ENCODE measurements around the gene PNMA5. TPM values are rescaled to one million over a fixed set of nuclear protein-coding genes. Genes with fewer than 3 reads are reported as not detected.
"Not testable (repeated sequence)": the region's sequence is repeated elsewhere in the genome, so short reads cannot be mapped to it uniquely, and the experiment has no call there.

Gene PNMA5
- total RNA-seq, 2 experiments from 2014 or later, result 0.20 TPM; not detected in 1

DNA sequence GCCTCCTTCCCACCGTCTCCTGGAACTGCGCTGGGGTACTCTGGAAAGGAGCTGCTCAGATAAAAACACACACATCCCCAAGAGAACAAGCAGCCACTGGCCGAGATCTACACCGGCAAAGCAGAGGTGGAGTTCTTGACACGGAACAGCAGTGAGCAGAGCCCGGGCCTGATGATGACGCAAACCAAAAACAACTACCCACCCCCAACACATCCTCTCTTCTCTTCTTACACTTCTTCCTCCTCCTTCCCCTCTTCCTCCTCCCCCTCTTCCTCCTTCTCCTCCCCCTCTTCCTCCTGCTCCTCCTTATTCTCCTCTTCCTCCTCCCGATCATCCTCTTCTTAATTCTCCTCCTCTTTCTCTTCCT, 4.6 kb downstream of the PNMA5 start:
- Histone ChIP-seq H3K27me3 (ENCODE audit: control insufficient read depth in 1 of 2, insufficient read depth in 2 of 2, low read length in 2 of 2) (no peaks in the 10 kb centered on the region), H3K36me3 (ENCODE audit: insufficient read depth, low read length) (no peaks in the 10 kb centered on the region), H3K9me3 (ENCODE audit: control insufficient read depth in 1 of 2, insufficient read depth in 1 of 2, low read length in 2 of 2) (no peaks in the 10 kb centered on the region), H3K4me1 (ENCODE audit: insufficient read depth, low read length) (peaks cover 29% of the 10 kb centered on the region), H3K4me3 (ENCODE audit: low read length) (peak overlapping the region; percentile 33), H3K27ac (ENCODE audit: low read depth in 1 of 2, low read length in 2 of 2) (no peak overlapping the region)
- DNase-seq (peak in 4 of 14 experiments; percentile 1 to 44 (median 24)), ATAC-seq (ENCODE audit: poor library complexity) (peak; percentile 46)
- no peaks in the 10 kb centered on the region for H3K36me3 Mint-ChIP-seq (ENCODE audit: low read depth)
- ChIA-PET POLR2A (no interaction called here), CTCF (no interaction called here)
- no peak overlapping the region for H3K27ac Mint-ChIP-seq
- no peaks in the 10 kb centered on the region for H3K27me3 Mint-ChIP-seq
- no peak overlapping the region for H3K4me3 Mint-ChIP-seq
- no peak for TF ChIP-seq CTCF (IDR thresholded peaks at IDR 0.05)
- intact Hi-C loops (cut with DNase I, micrococcal nuclease), result no loop called here
- H3K4me1 Mint-ChIP-seq (ENCODE audit: low read depth), result no peaks in the 10 kb centered on the region
- H3K9me3 Mint-ChIP-seq, result no peaks in the 10 kb centered on the region

DNA sequence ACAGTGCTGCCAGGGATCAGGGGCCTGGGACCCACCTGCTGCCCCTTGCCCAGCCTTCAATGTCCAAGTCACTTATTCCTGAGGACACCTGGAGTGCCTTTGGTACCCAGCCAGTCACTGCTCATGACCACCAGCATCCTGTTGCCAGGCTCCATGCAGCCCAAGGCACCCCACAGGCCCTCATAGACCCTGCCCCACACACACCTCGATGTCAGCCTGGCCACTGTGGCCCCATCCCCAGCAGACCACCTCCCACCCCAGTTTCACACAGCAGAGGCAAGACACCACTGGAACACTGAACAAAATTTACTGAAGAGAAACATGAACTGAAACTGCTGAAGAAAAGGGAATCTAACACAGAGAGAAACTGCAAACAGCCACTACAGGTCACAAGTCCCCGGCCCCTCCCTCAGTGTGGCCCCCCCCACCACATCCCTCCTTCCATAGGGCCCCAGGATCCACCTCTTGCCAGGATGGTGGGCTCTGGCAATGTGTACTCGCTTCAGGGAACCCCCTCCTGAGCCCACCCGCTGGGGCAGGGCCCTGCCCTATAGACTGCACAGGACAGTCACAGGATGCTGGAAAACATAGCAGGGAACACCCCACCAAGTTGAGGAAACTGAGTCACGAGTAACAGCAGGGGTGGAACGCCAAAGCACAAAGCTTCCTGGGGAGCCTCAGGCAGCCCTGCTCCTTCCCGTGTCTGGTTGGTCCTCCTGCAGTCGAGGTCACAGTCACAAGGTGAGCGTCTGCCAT, 5.2 kb downstream of the PNMA5 start:
- Histone ChIP-seq H3K27me3 (ENCODE audit: control insufficient read depth in 1 of 2, insufficient read depth in 2 of 2, low read length in 2 of 2) (no peaks in the 10 kb centered on the region), H3K4me1 (ENCODE audit: insufficient read depth, low read length) (peaks cover 29% of the 10 kb centered on the region), H3K27ac (ENCODE audit: low read depth in 1 of 2, low read length in 2 of 2) (no peak overlapping the region), H3K9me3 (ENCODE audit: control insufficient read depth in 1 of 2, insufficient read depth in 1 of 2, low read length in 2 of 2) (no peaks in the 10 kb centered on the region), H3K4me3 (ENCODE audit: low read length) (peak overlapping the region; percentile 33), H3K36me3 (ENCODE audit: insufficient read depth, low read length) (no peaks in the 10 kb centered on the region)
- Mint-ChIP-seq H3K27me3 (no peaks in the 10 kb centered on the region), H3K27ac (peak overlapping the region; percentile 20), H3K9me3 (no peaks in the 10 kb centered on the region), H3K36me3 (ENCODE audit: low read depth) (no peaks in the 10 kb centered on the region), H3K4me1 (ENCODE audit: low read depth) (no peaks in the 10 kb centered on the region), H3K4me3 (no peak overlapping the region)
- no peak for TF ChIP-seq CTCF (IDR thresholded peaks at IDR 0.05)
- DNase-seq, result no peak
- intact Hi-C loops (cut with DNase I, micrococcal nuclease), result no loop called here
- no peak for ATAC-seq (ENCODE audit: poor library complexity)
- CTCF ChIA-PET, result no interaction called here
- POLR2A ChIA-PET, result no interaction called here

DNA sequence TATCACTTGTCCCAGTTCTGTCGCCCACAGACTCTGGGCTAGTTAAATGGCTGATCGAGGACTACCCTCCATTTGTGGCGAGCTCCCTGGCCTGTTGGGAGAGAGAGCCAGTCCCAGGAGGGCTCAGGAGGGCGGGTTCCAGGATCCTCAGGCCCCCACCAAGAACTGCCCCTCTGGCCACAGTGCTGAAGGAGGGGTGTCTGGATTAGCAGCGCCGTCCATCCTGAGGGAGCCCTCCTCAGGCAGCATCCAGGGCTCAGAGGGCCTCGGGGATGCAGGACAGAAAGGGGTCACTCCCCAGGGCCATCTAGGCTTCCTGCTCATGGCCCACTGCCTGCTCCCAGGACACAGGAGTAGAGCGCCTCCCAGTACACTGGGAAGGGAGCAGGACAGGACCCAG, 6.1 kb downstream of the PNMA5 start:
- Histone ChIP-seq H3K9me3 (ENCODE audit: control insufficient read depth in 1 of 2, insufficient read depth in 1 of 2, low read length in 2 of 2) (no peaks in the 10 kb centered on the region), H3K4me1 (ENCODE audit: insufficient read depth, low read length) (peaks cover 29% of the 10 kb centered on the region), H3K27ac (ENCODE audit: low read depth in 1 of 2, low read length in 2 of 2) (no peak overlapping the region), H3K4me3 (ENCODE audit: low read length) (no peak overlapping the region), H3K27me3 (ENCODE audit: control insufficient read depth in 1 of 2, insufficient read depth in 2 of 2, low read length in 2 of 2) (no peaks in the 10 kb centered on the region), H3K36me3 (ENCODE audit: insufficient read depth, low read length) (no peaks in the 10 kb centered on the region)
- no peaks in the 10 kb centered on the region for H3K4me1 Mint-ChIP-seq (ENCODE audit: low read depth)
- ChIA-PET POLR2A (no interaction called here), CTCF (no interaction called here)
- no peaks in the 10 kb centered on the region for H3K27me3 Mint-ChIP-seq
- no peak overlapping the region for H3K27ac Mint-ChIP-seq
- no peaks in the 10 kb centered on the region for H3K9me3 Mint-ChIP-seq
- ATAC-seq (ENCODE audit: poor library complexity), result no peak
- intact Hi-C loops (cut with DNase I, micrococcal nuclease), result no loop called here
- H3K4me3 Mint-ChIP-seq, result no peak overlapping the region
- H3K36me3 Mint-ChIP-seq (ENCODE audit: low read depth), result no peaks in the 10 kb centered on the region
- no peak for DNase-seq
- no peak for TF ChIP-seq CTCF (IDR thresholded peaks at IDR 0.05)

DNA sequence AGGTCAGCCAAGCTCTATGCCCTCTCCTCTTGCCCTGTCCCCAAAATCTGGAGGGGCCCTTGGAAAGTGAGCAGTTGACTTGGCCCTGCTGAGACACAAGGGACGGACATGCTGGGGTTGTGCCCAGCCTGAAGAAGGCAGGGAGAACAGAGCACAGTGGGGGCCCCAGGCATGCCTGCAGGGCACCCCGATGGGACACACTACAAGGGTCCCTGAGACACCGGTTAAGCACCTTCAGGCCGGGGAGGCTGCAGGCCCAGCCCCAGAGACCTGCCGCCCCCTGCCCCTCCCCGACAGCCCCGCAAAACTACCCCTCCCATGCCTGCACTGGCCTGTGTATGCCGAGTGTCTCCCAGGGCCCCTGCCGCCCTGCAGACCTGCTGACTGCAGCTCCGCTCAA, 6.8 kb downstream of the PNMA5 start:
- peaks cover 29% of the 10 kb centered on the region for H3K4me1 ChIP-seq (ENCODE audit: insufficient read depth, low read length)
- CTCF ChIA-PET; H3K27me3 Mint-ChIP-seq; H3K27ac ChIP-seq (ENCODE audit: low read depth in 1 of 2, low read length in 2 of 2); H3K4me3 Mint-ChIP-seq; H3K9me3 ChIP-seq (ENCODE audit: control insufficient read depth in 1 of 2, insufficient read depth in 1 of 2, low read length in 2 of 2); intact Hi-C loops (cut with DNase I, micrococcal nuclease); H3K27ac Mint-ChIP-seq; H3K4me3 ChIP-seq (ENCODE audit: low read length); H3K9me3 Mint-ChIP-seq; H3K36me3 Mint-ChIP-seq (ENCODE audit: low read depth); H3K27me3 ChIP-seq (ENCODE audit: control insufficient read depth in 1 of 2, insufficient read depth in 2 of 2, low read length in 2 of 2); DNase-seq; POLR2A ChIA-PET; ATAC-seq (ENCODE audit: poor library complexity); H3K4me1 Mint-ChIP-seq (ENCODE audit: low read depth); H3K36me3 ChIP-seq (ENCODE audit: insufficient read depth, low read length): not testable (repeated sequence)

GRCh38 chrX:152985383-152985782, 8.5 kb downstream of the PNMA5 start:
- CTCF ChIA-PET; H3K4me1 Mint-ChIP-seq (ENCODE audit: low read depth); intact Hi-C loops (cut with DNase I, micrococcal nuclease); H3K27ac ChIP-seq (ENCODE audit: low read depth in 1 of 2, low read length in 2 of 2); H3K36me3 Mint-ChIP-seq (ENCODE audit: low read depth); H3K9me3 ChIP-seq (ENCODE audit: control insufficient read depth in 1 of 2, insufficient read depth in 1 of 2, low read length in 2 of 2); ATAC-seq (ENCODE audit: poor library complexity); DNase-seq; H3K27ac Mint-ChIP-seq; POLR2A ChIA-PET; H3K27me3 Mint-ChIP-seq; H3K27me3 ChIP-seq (ENCODE audit: control insufficient read depth in 1 of 2, insufficient read depth in 2 of 2, low read length in 2 of 2); H3K4me3 ChIP-seq (ENCODE audit: low read length); H3K4me3 Mint-ChIP-seq; H3K9me3 Mint-ChIP-seq; H3K36me3 ChIP-seq (ENCODE audit: insufficient read depth, low read length): not testable (repeated sequence)
- H3K4me1 ChIP-seq (ENCODE audit: insufficient read depth, low read length), result peaks cover 19% of the 10 kb centered on the region
